Retinal pigment epithelial cell (primary cell): ENCODE measurements around the gene HDHD3.

Experiments
- DNase-seq: peaks from one replicate; pipeline ENCODE4 v3.0.0-alpha.2; 2010; ENCODE audit warnings: low read depth
- H3K4me3 ChIP-seq: 2 replicates; pipeline ENCODE4 v1.5.1; 2011; ENCODE audit warnings: mild to moderate bottlenecking, low read length, control low read depth, moderate library complexity
- CTCF ChIP-seq: conservative IDR thresholded peaks from 2 replicates; pipeline ENCODE4 v1.5.1; 2011; ENCODE audit warnings: low read depth, low read length, control low read depth, inconsistent platforms

The HDHD3 gene

GRCh38 chr9:113359385-113359784 lies 17.4 kb downstream of the HDHD3 start:
- TF ChIP-seq CTCF, result no peak
- no peak overlapping the region for H3K4me3 ChIP-seq
- no peak for DNase-seq

- no peak for DNase-seq
- TF ChIP-seq CTCF, result no peak
- no peak overlapping the region for H3K4me3 ChIP-seq
Observed at GRCh38 chr9:113356686-113357292, 20.0 kb downstream of the HDHD3 start.

- H3K4me3 ChIP-seq, result no peak overlapping the region
- no peak for DNase-seq
- peak; percentile 38 for TF ChIP-seq CTCF
Observed at GRCh38 chr9:113355040-113355596, 21.7 kb downstream of the HDHD3 start.

- no peak for DNase-seq
- no peak overlapping the region for H3K4me3 ChIP-seq
- no peak for TF ChIP-seq CTCF
Observed at GRCh38 chr9:113352411-113352810, 24.4 kb downstream of the HDHD3 start.

- H3K4me3 ChIP-seq, result no peak overlapping the region
- TF ChIP-seq CTCF, result no peak
- no peak for DNase-seq
Observed at GRCh38 chr9:113352006-113352405, 24.8 kb downstream of the HDHD3 start.

GRCh38 chr9:113350937-113351336 lies 25.8 kb downstream of the HDHD3 start:
- no peak for TF ChIP-seq CTCF
- no peak for DNase-seq
- H3K4me3 ChIP-seq, result no peak overlapping the region

- H3K4me3 ChIP-seq, result peak overlapping the region; percentile 37
- TF ChIP-seq CTCF, result no peak
- DNase-seq, result no peak
Observed at GRCh38 chr9:113350107-113350661, 26.6 kb downstream of the HDHD3 start.
